ENCODE measurements around the gene VSTM5.
A peak's percentile ranks its signal among the peaks of the same experiment; 100 is the strongest.
"Not testable (repeated sequence)": the region's sequence is repeated elsewhere in the genome, so short reads cannot be mapped to it uniquely, and the experiment has no call there.

VSTM5 gene

GRCh38 chr11:93784935-93785360 is 65.5 kb downstream of the VSTM5 start:
- DNase-seq: peak; percentile 8

DNA sequence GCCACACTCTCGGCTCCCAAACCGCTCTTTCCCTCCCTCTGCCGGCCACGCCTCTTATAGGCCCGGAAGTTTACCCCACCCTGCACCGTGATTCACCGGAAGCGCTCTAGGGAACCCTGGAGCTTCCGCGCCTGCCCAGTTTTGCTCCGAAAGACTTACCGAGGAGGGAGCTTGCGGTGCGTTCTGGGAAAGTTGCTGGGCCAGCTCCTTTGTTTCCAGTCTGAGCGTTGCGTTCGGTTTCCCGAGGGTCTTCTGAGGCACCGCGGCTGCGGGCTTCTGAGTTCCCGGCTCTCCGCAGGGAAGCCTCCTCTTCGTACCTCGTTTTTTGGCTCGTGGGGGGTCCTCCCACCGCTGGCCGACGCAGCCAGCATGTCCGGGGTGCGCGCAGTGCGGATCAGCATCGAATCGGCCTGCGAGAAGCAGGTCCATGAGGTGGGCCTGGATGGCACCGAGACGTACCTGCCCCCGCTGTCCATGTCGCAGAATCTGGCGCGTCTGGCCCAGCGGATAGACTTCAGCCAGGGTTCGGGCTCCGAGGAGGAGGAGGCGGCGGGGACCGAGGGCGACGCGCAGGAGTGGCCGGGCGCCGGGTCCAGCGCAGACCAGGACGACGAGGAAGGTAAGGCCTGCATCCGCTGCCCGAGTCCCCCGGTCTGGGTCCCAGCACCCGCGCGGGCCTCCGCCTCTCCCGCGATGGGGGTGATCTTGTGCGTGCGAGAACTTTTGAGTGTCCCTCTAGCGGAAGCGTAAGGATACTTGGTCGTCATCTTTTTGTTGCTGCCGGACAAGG is 66.1 kb downstream of the VSTM5 start, which contains the start of gene MED17:
TSS of gene MED17 (plus strand) at position 138 of the 790 bp plus-strand sequence. CDS start at position 370, 232 bp downstream.
- peak; percentile 72 for DNase-seq

- DNase-seq: no peak
Measured at GRCh38 chr11:93783765-93784144, 66.7 kb downstream of the VSTM5 start.

- no peak for DNase-seq
Measured at GRCh38 chr11:93783362-93783761, 67.1 kb downstream of the VSTM5 start.

- no peak for DNase-seq
Measured at GRCh38 chr11:93775289-93775688, 75.1 kb downstream of the VSTM5 start.

DNA sequence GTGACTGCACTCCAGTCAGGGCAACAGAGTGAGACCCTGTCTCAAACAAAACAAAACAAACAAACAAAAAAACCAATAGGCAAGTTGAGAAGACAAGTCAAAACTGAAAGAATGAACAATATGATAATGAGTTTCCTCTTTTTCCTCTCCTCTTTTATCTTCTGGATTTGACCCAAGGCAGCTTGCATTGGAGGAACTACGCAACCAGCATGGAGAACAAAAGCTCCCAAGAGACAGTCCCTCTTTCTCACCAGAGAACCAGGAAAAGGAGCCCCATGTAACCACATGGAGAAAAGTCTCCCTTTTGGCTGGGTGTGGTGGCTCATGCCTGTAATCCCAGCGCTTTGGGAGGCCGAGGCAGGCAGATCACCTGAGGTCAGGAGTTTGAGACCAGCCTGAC is 75.9 kb downstream of the VSTM5 start:
- not testable (repeated sequence) for DNase-seq

DNA sequence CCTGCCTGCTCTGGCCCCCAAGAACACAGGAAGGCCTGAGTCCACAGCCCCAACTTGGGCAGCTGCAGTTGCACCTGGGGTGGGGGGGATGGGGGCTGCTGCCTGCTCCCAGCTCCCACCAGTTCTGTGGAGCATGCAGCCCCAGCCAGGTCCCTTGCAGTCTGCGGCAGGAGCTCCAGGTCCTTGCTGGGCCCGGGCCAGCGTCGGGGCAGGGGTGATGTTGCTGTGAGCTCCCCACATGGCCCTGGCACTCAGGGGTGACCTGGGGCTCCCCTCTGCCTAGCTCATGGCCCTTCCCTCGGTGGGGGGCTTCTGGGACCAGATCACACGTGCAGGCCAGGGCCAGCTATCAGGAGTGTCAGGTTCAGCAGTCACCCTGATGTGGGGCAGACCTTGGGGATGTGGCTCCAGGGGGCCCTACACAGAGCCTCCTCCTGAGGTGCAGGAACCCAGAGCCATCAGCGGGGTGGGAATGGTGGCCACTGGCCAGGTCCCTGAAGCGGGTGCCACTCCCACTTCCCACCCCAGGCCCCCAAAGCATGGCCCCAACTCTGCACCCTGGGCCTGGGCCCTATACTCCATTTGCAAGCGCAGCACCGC is 76.7 kb downstream of the VSTM5 start:
- no peak for DNase-seq

DNA sequence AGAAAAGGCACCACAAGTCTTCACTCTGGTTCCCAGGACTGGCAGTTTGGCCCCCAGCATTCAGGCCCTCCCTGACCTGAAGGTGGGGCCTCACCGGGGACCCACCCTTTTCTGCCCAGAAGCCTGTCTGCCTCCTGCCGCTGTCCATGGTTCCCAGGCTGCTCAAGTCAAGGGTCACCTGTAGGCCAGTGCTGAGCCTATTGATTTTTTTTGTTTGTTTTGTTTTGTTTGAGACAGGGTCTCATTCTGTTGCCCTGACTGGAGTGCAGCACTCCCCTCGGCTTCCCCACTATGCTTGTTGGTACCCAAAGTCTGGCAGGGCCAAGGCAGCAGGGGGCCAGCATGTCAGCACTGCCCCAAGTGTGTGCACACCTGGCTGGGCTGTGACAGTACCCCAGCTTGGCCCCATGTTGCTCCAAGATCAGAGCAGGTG is 77.4 kb downstream of the VSTM5 start:
- DNase-seq: no peak

- DNase-seq: no peak
Measured at GRCh38 chr11:93772123-93772522, 78.3 kb downstream of the VSTM5 start.

DNA sequence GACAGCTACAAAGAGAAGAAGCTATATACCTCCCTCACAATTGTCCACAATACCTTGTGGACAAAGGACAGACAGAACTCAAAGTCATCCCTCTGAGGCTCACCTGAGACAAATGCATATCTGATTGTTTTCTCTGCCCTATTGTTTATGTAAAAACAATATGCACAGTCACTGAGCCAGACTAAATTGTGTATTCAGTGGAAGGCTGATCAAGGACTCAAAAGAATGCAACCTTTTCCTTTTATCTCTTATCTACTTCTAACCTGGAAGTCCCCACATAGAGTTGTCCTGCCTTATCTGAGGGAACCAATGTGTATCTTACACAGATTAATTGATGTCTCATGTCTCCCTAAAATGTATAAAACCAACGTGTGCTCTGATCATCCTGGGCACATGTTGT is 80.3 kb downstream of the VSTM5 start:
- no peak for DNase-seq
